CD1c-positive myeloid dendritic cell (primary cell): ENCODE measurements around the gene VSX2.

Source experiments
- DNase-seq: peaks from one replicate; pipeline ENCODE4 v3.0.0-alpha.2; 2016; ENCODE audit errors: extremely low spot score

The VSX2 gene

DNA sequence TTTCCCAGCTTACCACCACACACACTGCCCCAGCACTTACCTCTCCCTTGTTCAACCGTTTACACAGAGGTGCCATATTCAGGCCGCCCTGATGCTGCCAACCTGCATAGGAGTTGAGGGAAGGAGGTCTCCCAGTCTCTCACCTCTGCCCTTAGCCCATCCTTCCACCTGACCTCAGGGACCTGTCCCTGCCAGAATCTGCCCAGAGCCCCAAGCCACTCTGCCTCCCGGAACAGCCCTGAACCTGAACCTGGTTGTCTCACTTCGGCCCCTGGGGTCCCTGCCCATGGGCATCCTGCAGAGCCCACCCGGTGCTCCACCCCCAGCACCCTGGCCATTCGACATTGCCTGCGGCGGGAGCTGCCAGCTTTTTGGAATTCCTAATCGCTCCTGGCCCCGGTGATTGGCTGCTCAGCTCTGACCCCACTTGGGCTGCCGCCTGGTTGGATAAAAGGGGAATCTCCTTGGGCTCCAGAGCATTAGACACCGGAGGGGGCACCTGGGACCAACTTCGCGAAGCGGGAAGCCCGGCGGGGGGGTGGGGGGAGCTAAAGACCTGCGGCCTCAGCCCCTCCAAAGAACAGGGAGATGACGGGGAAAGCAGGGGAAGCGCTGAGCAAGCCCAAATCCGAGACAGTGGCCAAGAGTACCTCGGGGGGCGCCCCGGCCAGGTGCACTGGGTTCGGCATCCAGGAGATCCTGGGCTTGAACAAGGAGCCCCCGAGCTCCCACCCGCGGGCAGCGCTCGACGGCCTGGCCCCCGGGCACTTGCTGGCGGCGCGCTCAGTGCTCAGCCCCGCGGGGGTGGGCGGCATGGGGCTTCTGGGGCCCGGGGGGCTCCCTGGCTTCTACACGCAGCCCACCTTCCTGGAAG is at the start of gene VSX2:
TSS of gene VSX2 (plus strand) at position 476 of the 874 bp plus-strand sequence. CDS start at position 589, 113 bp downstream.
- DNase-seq = no peak

DNA sequence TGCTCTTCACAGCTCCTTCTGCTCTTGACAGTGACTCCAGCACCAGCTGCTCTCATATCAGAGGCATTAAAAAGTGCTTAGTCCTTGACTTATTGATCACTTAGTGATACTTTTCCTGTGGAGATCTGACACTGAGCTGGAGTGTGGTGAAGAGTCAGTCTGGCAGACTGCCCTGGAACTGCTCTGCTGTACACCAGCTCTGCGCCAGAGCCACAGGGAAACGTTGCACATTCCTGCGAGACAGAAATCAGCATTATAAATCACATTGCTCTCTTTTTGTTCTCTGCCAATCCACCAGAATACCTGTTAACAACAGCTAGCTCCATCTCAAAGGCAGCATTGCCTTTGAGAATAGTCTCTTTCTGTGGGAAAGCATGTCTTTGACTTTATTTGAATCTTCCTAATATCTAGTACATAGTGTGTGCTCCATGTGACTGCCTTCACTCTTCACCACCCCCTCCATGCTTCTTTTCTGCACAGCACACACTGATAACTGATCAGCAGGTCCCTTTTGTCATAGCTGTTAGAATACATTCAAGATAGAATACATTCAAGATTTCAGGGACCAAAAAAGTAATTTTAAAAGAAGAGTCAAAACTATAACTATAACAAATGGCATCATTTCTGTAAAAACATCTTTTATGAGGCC is 48.2 kb upstream of the VSX2 start:
- no peak for DNase-seq

DNA sequence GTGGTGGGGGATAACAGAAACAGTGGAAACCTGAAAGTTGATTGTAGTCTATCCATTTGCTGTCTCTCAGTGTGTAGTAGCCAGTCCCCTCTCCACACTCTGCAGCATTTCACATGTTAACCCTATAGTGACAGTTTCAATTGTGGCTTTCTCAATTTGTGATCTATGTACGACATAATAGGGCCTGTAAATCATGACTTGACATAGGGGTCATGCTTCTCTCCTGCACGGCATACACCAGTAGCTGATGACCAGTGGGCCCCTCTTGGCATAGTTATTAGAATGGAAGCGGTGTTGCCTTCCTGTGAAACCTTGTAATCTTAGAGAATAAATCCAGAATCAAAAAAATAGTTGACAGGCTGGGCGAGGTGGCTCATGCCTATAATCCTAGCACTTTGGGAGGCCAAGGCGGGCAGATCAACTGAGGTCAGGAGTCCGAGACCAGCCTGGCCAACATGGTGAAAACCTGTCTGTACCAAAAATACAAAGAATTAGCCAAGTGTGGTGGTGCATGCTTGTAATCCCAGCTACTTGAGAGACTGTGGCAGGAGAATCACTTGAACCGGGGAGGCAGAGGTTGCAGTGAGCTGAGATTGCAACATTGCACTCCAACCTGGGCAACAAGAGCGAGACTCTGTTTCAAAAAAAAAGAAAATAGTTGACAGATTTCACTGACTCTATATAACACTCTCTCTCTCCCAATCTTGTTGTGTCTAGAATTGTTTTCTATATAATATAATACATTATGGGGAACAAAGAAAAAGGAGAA is 44.6 kb upstream of the VSX2 start:
- DNase-seq = no peak

DNA sequence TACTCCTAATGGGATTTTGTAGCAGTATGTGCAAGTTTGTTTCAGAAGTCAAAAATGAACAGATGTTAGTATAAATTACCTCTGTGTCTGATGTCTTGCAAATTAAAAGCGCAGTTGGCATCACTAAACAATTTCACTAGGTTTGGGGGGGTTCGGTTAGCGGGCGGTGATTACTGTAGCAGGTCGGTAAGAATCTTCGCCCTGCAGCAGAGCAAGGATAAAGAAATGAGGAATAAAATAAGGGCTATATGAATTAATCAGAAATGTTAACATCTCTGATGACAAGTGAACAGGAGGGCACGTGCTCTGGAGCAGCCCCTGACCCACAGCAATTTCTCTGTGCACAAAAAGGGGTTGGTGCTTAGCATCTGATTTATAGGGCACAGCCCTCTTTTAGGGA is 43.6 kb upstream of the VSX2 start:
- no peak for DNase-seq

DNA sequence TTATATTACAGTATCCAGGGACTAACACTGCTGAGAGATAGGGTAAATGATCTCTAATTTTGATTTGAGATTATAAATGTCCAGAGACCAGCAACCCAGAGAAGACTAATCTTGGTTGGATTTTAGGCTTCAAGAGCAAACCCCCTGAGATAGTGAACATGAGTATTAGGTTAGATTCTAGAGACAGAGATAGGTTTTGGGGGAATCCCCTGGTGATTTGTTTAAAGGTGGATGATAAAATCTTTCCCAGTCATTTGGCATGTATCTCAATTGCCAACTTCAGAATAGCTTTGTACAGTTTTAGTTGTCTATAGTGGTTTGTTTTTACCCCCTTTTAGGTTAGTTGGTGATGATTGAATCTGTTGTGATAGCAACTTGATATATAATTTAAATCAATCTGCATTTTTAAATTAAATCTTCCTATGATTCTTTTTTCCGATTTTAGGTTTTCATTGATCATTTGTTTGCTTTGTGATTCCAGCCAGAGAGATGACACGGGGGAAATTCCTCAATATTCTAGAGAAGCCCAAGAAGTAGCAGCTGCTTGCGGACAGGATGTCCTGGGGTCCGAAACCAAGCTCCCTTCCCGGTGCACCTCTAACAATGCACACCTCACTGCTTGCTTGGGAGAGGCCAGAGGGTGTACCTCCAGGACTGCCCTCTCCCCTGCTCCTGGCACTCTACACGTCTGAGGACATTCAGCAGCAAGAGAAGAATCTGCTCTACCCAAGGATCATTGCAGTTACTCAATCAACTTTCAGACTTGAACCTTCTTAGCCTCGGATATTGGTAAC is 40.6 kb upstream of the VSX2 start:
- no peak for DNase-seq

DNA sequence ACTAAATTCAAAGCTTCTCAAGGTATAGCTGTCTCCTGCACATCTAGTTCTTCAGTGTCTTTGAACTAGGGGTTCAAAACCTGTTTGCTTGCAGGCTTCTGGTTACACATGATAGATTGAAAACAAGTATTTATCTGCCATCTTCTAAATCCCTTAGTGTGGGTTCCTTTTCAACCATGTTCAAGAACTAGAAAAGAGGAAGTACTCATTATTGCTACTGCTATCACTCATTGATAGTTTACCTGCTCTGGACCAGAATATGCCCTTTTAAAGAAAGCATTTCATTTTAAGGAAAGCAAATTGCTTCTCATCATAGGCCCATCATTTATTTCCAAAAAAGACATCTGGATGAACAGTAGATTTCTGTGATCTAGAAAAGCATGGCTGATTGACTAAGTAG is 37.1 kb upstream of the VSX2 start:
- DNase-seq = no peak

DNA sequence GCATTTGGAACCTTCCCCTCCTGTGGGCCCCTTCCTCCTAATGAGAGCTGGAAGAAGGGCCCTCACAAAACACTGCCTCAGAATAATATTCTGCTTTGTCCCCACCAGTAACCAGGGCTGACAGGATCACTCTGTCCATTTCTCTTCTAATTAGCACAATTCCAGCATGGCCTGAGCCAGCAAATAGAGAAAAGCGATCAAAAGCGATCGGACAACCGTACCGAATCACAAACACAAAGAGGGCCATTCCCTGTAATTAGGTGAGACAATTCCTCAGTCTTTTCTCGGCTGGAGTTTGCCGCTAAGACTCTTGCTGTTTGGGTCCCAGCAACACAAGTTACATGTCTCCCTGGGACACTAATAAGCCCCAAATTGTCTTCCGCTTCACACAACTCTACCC is 35.6 kb upstream of the VSX2 start:
- DNase-seq = no peak

DNA sequence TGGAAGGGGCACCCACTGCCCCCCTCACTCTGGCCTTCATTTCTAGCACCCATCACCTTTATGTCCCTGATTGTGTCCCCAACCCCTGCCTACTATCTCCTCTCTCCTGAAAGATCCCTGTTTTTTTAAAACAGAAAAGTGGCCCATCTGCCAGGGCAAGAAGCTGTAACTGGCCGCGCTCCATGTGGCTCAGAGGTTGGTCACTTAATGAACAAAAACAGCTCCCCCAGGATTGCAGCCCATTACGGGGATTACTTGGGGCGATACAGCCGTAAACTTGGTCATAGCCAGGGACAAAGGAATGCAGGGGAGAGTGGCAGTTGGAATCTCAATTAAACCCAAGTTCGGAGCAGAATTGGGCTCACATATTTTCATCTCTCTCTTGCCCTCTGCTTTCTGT is 34.8 kb upstream of the VSX2 start:
- no peak for DNase-seq

DNA sequence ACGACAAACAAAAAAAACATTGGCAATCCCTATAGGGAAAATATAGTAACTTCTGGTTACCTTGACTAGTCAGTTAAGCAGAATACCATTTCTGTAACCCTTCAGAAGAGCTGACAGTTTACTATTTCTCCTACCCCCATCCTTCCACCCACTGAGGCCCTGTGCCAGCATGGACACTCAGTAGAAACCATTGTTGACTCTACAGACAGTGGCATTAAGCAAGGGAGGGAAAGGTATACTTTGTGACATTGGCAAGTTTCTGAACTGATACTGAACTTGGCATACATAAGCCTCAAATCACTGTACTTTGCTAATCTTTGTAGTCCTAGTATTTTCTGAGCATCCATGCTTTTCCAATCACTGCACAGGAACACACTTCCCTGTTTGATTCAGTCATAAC is 33.4 kb upstream of the VSX2 start:
- DNase-seq = no peak

DNA sequence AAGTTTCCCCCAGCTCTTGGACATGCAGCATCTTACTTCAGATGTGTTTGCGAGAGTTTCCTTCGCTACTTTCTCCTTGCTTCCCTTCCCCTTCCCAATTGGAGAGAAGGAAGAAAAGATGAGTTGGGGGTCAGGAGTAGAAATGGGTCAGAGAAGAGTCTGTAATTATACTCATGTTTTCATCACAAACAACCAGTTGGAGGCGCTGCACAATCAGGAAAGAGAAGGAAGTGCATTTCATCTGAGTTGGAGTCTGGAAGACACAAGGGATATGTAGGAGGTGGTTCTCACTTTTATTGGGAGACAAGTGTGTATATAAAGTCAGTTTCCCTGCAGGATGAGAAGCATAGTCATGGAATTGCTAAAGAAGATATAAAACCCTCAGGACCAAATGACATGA is 31.3 kb upstream of the VSX2 start:
- no peak for DNase-seq

DNA sequence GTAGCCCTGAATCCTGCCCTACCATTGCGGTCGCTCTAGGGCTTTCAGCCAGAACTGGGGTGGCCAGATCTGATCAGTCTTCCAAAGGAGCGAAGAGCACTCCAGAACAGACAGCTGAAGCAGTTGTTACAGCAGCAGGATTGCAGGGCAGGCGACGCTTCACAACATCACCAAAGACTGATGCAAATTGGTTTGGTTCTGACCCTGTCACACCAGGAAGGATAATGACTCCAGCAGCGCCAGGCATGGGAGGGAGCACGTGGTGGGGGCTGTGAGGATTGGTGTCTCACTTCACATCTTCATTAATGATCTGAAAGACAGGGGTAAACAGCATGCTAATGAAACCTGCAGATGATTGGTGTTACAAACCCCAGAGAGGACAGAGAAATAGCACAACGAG is 30.6 kb upstream of the VSX2 start:
- DNase-seq = no peak

DNA sequence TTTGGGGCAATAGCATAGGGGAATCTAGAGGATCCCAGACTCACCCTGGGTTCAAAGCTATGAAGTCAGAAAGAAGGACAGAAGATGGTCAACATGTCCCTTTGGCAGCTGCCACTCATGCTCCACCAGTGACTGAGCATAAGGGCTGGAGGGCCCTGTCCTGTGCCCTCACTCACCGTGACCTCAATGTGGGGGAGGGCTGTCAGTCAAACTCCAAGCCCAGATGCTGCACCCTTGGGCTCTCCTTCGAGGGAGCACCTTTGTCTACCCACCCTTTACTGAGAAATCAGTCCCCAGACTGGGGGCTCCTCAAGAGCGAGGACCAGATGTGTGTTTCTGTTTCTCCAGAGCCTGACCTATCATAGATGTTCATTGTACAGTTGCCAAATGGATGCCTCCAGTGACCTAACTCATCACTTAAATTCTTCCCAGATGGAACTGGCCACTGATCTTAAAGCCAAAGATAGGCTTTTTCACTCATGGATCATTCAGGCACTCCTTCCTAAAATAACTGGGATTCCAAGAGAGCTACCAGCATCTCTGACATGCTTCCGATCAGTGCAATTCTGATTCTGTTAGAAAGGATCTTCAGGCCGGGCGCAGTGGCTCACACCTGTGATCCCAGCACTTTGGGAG is 27.2 kb upstream of the VSX2 start:
- no peak for DNase-seq

DNA sequence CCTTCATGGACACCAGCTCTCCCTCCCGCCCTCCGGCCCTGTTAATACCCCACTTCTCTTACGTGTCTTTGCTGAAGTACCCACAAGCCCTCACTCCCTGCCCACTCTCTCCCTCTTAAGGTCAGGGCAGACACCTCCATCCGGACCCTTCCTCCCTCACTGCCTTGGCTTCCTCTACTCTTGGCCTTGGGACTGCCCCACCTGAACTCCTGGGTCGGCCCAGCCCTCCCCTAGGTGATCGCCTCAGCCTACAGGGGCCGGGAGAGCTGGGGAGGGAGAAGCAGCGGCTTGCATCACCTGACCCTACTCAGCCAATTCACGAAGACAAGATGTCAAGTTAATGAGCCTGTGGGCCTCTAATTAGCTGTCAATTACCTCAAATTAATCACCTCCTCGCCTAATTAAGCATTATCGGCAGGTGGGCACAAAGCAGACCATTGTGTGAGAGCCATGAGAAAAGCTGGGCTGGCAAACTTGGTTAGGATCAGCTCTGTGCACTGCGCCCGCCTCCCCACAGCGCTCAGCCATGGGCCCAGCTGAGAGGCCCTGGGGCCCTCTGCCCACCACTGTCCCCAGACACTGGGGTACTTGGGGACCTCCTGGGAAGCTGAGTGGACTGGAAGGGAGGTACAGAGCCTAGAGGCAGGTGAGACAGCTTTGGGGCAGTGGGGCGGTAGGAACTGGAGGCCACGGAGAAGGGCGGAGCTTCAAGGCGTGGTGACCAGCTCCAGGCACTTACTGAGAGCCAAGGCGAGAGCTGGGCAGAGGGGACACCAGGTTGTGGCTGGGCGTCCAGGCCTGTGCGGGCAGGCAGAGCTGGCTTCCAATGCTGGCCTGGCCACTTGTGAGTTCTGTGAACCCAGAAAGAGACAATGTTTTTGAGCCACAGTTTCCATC is 25.1 kb upstream of the VSX2 start:
- DNase-seq = no peak

DNA sequence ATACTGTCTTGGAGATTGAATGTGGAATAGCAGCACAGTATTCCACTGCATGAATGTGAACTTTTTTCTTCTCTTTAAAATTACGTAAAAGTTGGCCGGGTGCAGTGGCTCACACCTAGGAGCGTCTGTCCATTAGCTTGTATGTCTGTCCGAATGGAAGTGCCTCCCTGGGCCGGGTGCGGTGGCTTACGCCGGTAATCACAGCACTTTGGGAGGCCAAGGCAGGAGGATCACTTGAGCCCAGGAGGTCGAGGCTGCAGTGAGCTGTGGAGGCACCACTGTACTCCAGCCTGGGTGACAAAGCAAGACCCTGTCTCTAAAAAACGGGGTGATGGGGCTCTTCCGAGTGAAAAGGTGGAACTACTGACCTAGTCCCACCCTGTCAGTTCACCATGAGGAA is 22.6 kb upstream of the VSX2 start:
- DNase-seq = no peak

DNA sequence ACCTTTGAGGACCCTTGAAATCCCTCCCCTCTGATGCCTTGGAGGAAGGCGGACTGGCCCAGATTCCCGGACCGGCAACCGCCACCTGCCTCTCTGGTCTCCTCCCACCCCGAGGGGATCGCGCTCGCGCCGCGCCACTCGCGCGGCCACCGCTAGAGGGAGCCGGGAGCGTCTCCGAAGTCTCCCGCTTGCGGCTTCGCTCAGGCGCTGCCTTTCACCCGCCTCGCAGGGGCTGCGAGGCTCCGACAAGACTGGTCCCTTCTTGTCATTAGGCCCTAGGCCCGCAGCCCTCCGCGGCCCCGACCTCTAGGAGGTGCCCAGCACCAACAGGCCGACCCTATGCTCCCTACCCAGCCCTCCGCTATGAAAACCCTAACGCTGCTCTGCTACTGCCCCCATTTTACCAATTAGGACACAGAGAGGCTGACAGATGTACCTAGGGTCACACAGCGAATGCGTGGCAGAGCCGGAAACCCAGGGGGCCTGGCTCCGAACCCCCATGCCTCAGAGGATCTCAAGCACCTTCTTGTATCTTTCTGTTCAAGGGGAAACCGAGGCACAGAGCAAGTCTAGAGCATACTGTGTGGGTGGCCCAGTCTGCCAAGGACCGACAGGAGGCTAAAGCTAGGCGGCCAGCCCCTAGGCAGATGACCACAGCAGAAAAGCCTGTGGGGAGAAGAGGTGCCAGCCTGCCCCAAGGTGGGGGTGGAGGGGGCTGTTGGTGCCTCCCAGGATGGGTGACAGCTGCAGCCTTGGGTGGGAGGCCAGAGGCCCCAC is 21.4 kb upstream of the VSX2 start:
- peak; percentile 74 for DNase-seq

DNA sequence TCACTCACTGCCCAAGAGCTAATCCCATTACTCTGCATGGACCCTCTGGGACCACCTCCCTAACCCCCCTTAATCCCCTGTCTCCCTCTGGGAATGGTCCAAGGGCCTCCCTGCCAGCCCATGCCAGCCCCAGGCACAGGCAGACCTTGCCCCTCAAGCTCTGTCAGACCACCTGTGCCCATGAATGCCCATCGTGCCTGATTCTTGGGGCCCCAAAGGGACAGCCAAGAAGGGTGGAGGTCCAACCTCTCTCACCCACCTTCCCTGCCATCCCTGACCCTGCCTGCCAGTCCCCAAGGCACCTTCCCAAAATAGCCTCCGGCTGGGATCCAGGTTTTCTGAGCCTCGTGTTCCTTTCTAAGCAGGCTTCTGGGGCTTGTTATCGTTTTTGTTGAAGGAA is 20.8 kb upstream of the VSX2 start:
- DNase-seq = no peak

DNA sequence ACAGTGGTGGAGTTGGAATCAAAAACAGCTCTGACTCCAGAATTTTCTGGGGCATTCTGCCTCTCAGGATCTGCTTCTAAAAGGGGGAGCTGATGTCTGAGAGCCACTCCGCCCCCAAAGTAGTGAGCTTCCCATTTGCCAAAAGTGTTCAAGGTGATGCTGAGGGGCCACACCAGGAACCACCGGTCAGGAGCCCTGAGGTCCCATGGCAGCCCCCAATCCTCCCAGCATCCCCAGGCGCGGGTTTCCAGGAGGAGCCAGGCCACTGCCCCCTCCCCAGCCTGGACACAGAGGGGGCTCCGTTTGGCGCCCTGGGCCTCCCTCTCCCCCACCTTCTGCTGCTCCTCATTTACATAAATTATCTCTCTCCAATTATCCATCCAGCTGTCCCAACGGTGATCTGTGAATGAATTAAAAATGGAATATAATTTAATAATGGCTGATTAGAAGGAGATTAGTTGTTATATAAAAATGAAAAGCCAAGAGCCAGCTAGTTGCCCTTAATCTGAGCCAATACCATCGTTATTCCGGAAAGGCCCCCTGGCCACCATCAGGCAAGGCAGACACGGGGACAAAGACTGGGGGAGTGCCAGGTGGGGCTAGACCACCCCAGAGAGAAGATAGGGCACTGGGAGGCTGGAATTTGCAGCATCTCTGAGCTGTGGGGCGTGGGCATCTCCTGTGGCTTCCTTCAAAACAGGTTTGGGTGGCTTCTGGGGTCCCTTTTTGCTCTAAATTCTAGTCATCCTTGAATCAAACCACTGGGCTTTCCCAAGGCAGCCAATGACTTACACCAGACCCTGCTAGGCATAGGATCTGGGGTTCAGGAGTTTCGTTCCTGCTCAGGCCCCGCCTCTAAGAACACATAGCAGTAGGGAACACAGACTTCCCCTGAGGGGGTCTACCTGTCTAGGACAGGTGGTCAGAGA is 19.7 kb upstream of the VSX2 start:
- DNase-seq = no peak

DNA sequence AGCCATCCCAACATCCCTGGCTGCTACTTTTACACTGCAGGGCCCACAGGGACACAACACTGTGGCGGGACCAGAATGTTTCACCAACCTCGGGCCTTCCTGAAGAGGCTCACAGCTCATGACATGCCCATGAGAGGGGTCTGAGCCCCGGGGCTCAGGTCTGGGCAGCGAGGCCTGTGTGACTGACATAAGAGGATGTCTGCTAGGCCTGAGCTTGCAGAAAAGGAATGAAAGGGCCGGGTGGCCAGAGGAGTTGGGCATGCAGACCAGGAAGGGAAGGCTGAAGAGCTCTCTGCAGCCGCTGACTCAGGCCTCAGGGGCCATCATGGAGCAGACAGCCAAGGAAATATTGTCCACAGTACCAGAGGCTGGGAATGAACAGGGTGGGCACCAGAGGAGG is 18.3 kb upstream of the VSX2 start:
- DNase-seq = no peak
